T follicular helper cell (primary cell): ENCODE results near the gene SPRR3.
"Not testable (repeated sequence)": the region's sequence is repeated elsewhere in the genome, so short reads cannot be mapped to it uniquely, and the experiment has no call there.

Source experiments
- DNase-seq: peaks from one replicate; pipeline ENCODE4 v3.0.0-alpha.2; 2020; ENCODE audit warnings: low read depth

SPRR3 gene

DNA sequence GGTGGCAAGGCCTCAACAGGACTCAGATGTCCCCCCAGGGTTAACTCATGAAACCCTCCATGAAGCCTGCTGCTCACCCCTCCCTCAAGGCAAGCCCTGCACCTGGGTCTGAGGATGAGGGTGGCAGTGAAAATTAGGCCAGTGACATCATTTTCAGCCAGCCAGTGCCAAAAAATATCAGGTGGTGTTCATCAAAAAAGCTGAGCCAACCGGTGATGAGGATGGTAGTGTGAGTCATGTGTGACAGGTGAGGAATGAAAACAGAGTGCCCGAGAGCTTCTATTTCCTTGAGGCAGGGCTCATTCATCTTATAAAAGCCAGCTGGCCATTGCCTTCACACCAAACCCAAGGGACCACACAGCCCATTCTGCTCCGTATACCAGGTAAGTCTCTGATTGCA lies 17.8 kb upstream of the SPRR3 start, which contains the start of gene SPRR1A:
TSS of gene SPRR1A (plus strand) at position 339 of the 400 bp plus-strand sequence. CDS start 1,150 bp downstream, outside the sequence.
- DNase-seq, result no peak

DNA sequence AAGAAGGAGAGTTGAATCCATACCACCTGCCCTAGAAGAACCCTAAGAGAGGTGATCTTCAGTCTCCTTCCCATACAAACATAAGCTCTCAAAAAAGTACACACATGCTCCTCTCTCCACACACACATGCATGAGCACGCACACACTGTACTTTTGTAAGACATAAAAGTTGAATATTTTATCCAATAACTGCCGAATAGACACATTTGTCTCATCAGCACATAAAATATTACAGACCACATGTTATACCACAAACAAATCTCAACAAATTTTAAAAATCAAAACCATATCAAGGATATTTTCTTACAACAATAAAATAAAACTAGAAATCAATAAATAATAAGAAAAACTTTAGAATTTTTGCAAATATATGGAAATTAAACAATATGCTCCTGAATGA lies 15.0 kb upstream of the SPRR3 start:
- no peak for DNase-seq

DNA sequence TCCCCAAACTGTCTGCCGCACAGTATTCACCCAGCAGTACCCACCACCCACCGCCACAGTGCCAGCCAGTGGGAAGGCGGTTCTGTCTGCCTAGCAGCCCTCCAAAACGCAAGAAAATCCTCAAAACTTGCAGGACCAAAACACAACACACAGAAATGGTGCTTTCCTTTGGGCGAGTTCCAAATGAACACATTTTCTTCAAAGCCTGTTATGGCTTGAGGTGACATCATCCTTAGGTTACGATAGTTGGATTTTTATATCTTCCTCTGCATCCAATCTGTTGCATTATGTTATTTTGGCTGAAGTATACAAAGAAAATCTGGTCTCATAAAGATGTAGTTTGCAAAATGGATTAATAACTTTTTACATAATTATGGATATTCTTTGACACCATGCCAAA lies 8.4 kb upstream of the SPRR3 start:
- DNase-seq, result no peak

DNA sequence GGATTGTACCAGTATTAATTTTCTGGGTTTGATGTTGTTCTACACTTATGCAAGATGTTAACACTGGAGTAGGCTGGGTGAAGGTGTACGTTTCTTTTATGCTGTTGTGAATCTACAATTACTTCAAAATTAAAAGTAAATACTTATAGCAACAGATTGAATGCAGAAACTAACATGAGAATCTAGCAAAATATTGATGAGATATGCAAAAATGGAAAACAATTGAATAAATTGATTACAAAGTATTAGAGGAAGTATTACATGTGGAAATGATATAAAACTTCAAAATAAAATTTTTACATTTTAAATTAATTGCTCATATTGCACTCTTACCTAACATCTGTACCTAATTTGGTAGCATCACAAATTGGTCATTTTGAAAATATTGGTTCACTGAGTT lies 5.7 kb upstream of the SPRR3 start:
- no peak for DNase-seq

DNA sequence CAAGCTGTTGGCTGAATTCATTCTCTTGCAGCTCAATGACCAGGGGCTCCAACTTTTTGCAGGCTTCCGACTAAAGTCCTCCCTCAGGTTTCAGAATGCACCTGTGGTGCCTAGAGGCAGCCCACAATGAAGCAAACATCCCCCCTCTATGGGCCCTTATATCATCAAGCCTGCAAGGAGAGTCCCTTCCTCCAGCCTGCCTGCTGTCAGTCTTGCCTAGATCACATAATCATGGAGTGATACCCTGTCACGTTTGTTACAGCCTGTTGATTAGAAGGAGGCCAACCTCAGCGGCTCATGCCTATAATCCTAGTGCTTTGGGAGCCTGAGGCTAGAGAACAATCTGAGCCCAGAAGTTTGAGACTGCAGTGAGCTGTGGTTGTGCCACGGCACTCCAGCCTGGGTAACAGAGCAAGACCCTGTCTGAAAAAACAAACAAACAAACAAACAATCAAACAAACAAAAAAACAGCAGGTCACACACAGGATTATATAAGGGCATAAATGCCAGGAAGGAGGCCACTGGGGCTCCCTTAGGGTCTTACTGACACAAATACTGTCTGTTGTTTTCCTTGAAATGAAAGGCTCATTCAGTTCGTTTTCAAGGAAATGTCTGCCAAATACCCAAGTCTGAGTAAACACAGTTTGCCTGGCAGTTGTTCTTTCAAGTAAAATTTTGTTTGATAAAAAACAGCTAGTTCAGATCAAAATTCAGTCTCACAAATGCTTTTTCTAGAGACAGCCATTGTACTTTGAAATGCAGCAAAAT lies 4.7 kb upstream of the SPRR3 start:
- DNase-seq, result no peak

DNA sequence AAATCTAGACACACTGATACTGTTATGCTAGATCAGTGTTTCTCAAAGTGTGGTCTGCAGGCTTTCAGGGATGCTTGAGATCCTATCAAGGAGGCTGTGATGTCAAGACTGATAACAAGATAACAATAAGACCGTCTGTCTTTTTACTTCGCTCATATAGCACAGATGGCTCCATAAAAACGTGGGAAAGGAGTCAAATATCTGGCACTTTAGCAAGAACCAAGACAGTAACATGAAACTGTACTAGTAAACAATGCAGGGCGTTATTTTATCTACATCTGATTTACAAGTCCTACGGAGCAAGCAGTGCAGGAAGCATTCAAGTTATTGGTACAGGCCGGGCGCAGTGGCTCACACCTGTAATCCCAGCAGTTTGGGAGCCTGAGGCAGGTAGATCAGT lies 3.6 kb upstream of the SPRR3 start:
- no peak for DNase-seq

DNA sequence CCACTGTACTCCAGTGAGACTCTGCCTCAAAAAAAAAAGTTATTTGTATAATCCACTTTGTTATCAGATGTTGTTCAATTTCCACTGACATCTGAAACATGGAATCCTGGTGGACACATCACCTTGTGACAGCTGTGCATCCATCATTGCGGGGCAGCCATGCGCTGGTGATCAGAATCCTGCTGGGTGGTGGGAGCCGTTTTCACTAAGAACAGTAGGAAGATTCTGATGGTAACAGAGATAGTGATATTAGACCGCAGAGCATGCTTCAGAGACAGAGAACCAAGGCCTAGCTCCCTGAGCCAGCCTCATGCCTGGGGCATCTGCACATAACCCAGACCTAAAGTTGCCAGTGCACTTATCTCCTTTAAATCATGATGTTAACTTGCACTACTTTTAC lies 3.1 kb upstream of the SPRR3 start:
- no peak for DNase-seq

DNA sequence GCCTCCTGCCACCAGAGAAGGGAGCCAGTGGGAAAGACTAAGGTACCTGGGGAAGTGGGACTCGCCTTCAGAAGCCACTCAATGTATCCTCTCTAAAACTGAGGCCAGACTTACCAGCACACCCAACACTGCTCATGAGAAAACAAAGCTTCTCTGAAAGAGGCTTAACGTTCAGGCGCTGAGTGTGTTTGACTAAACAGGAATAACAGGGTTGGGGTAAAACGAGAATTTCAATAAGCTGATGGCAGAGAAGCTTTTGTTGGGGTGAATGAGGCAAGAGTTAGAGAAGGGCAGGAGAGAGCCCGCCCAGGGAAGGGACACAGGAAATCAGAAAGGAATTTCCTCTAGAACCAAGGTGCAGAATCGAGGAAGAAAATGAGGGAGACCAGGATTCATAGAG lies 1.7 kb upstream of the SPRR3 start:
- DNase-seq, result no peak

DNA sequence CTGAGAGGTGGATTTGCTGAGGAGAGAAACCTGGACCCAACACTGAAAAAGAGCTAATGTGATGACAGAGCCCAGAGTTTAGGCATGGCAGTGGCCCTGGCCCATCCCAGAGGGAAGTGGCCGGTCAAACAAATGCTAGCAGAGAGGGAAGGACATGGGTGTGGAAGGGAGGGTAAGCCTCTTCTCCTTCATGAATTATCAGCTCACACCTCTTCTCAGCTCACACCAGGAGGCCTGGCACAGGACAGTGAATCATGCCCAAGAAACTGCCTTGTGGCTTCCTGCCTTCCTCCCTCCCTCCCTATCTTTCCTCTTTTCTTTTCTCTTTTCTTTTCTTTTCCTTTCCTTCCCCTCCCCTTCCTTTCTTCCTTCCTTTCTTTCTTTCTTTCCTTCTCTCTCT lies 1.3 kb upstream of the SPRR3 start:
- DNase-seq, result no peak

DNA sequence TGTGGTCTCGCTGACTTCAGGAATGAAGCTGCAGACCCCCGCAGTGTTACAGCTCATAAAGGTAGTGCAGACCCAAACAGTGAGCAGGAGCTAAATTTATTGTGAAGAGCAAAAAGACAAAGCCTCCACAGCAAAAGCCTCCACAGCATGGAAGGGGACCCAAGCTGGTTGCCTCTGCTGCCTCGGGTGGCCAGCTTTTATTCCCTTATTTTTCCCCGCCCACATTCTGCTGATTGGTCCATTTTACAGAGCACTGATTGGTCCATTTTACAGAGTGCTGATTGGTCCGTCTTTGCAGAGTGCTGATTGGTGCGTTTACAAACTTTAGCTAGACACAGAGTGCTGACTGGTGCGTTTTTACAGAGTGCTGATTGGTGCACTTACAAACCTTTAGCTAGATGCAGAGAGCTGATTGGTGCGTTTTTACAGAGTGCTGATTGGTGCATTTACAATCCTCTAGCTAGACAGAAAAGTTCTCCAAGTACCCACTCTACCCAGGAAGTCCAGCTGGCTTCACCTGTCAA lies 9.7 kb downstream of the SPRR3 start:
- DNase-seq, result not testable (repeated sequence)

DNA sequence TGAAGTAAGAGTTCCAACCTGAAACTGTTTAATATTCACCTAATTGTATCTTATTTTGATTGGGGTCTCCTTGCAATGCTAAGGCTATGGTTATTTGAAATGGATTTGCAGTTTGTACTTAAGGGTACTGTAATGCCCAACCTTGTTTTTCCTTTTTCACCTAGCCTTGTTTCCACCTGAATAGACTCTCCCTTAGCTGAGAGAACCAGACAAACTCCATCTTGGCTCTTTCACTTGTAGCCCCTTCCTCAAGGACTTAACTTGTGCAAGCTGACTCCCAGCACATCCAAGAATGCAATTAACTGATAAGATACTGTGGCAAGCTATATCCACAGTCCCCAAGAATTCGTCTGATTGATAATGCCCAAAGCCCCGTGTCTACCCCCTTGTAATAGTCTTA lies 20.3 kb downstream of the SPRR3 start:
- DNase-seq, result not testable (repeated sequence)

DNA sequence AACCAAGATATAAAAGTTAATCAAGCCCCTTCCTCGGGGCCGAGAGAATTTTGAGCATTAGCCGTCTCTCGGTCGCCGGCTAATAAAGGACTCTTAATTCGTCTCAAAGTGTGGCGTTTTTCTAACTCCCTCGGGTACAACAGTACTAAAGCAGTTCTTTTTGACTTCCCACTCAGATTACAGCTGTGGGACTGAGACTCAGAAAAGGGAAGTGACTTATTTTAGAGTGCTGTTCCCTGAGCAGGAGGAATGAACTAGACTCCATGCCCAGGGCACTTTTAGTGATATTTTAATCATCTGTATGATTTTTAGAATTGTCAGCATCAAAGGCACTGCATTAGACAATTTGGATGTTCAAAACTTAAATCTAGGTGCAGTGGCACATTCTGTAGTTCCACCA lies 20.8 kb downstream of the SPRR3 start:
- not testable (repeated sequence) for DNase-seq

DNA sequence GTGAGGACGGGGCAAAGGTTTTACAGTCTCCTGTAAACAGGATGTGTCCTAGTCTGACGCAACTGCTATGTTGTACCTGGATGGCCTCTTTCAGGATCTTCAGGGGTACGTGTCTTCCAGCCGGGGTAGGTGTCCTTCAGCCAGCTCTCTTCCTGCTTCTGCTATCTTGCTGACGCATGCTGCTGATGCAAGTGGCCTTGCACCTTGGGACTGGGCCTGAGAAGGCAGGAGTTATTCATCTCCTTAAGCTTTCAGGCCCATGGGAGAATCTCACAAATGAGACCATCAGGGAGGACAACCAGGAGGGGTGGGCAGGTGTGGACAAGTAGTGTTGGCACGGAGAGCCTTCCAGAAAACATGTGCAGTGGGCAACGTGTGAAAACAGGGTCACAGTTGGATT lies 21.6 kb downstream of the SPRR3 start:
- no peak for DNase-seq

DNA sequence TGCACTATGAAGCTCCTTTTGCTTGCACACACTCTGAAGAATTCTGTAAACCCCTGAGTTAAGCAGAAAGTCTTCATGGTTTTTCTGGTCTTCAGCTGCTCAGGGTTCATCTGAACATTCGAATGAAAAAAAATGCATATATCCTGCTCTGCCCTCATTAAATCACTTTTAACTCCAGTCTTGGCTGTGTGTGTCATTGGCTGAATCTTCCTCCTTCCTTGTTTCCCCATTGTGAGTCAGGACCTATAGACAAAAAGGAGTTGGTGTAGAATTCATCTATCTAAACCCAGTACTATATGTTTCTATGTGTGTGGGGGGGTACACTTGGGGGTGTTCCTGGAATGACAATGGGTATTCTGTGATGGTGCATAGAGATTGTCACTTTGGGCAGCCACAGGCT lies 22.9 kb downstream of the SPRR3 start:
- DNase-seq, result no peak

DNA sequence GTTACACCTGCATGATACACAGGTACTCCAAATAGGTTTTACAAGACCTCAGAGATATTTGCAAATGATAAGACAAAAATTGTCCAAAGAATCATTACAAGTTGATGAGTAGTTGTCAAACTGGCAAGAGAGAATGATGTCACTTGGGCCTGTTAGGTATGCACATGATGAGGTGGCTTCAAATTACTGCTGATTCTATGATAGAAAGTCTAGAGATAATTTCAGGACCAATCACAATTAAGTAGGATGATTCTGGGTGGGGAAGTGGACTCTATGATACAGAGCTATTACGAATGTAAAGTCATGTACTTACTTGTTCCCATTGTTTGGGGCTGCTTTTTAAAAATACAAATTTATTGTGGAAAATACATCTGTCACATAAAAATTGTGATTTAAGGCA lies 24.2 kb downstream of the SPRR3 start:
- DNase-seq, result no peak

DNA sequence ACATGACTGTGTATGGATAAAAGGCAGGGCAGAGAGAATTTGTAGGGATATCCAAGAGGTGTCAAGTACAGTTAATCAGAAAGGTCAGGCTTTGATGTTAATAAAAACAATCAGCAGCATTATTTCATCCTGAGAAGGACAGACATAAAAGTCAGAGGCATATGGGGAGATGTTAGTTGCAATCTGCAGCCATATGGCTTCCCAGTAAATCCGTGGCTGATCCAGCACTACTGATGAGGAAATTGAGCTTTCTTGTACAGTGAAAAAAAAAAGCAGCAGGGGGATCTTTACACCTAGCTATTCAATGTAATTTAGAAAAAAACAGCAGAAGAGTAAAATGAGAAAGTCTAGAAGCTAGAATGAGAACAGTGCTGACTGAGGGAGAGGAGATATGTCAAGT lies 27.2 kb downstream of the SPRR3 start:
- DNase-seq, result no peak

DNA sequence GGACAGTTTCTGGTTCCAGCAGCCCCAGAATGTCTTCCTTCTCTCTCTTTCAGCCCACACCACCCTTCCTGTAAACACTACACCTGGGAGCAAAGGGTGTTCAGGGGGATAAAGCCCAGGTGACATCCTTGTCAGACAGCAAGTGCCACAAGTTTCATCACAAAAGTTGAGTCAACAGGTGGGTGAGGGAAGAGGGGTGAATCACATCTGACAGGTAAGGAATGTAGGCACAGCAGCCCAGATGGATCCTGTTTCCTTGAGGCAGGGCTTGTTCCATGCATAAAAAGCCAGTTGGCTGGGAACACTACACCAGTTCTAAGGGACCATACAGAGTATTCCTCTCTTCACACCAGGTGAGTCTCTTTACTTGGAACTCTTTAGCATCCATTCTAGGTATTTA lies 29.3 kb downstream of the SPRR3 start, which contains the start of gene SPRR1B:
TSS of gene SPRR1B (plus strand) at position 309 of the 400 bp plus-strand sequence. CDS start 1,143 bp downstream, outside the sequence.
- DNase-seq, result no peak

DNA sequence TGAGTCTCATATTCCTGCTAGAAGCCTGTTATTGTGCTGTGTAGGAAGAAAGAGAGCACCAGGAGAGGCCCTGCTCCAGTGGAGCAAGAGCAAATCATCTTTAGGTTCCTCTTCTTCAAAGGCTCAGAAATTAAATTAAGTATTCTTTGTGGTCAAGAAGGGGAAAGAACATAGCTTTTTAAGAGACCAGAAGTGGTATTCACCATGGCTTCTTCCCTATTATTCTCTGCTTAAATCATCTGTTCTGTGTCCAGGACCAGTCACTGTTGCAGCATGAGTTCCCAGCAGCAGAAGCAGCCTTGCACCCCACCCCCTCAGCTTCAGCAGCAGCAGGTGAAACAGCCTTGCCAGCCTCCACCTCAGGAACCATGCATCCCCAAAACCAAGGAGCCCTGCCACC lies 30.5 kb downstream of the SPRR3 start:
- DNase-seq, result no peak

DNA sequence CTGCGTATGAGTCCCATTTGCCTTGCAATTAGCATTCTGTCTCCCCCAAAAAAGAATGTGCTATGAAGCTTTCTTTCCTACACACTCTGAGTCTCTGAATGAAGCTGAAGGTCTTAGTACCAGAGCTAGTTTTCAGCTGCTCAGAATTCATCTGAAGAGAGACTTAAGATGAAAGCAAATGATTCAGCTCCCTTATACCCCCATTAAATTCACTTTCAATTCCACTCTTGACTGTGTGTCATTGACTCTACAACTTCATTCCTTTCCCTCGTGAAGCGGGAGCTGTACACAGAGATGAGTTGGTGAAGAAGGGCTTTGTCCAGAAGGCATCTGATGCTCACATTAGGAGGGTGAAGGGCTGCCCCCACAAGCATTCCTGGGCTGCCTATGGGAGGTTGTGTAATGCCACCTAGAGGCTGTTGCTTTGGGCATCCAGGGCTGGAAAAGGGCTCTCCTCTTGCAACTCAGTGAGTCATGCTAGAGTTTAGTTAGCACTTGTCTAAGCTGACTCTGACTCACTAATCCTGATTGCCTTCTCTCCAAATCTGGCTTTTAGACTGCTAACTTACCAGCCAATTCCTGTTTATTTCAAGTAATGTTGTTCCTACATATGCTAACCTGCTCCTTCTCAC lies 31.2 kb downstream of the SPRR3 start:
- DNase-seq, result no peak

DNA sequence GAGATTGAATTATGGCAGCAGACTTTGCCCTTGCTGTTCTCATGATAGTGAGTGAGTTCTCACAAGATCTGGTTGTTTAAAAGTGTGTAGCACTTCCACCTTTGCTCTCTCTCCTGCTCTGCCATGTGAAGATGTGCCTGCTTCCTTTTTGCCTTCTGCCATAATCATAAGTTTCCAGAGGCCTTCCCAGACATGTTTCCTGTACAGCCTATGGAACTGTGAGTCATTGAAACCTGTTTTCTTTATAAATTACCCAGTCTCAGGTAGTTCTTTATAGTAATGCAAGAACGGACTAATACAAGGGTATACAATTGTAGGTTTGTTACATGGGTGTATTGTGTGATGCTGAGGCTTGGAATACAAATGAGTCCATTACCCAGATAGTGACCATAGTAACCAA lies 33.7 kb downstream of the SPRR3 start:
- DNase-seq, result no peak

DNA sequence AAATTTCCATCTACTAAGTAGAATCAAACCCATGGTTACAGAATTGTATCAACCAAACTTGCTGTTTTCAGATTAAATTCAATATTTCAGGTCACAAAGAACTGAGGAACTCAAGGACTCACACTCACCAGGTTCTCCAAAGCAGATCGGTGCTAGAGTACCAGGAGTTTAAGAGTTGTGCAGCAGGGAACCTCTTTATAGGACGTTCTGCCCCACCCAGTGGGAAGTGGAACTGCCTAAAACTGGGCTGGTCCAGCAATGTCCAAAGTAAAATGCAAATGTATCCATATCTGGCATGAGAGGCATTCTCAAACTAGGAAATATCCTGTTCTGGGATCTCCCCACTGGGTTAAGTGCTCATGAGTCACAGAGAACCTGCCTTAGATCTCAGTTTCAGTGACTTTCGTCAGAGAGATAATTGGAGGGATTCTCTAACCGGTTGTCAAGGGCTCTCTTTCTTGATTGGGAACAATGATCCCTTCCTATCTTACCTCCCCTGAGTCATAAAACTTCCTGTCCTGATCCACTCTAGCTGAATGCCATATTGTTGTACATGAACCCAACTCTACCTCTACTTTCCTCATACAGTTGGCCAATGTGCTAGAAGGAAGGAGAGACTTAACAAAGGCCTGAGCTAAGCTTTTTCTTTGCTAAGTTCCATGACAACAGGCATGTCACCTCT lies 39.5 kb downstream of the SPRR3 start, which contains the start of gene SPRR2D:
TSS of gene SPRR2D (minus strand) at position 171 of the 682 bp plus-strand sequence. CDS start 774 bp downstream, outside the sequence.
- DNase-seq, result no peak

DNA sequence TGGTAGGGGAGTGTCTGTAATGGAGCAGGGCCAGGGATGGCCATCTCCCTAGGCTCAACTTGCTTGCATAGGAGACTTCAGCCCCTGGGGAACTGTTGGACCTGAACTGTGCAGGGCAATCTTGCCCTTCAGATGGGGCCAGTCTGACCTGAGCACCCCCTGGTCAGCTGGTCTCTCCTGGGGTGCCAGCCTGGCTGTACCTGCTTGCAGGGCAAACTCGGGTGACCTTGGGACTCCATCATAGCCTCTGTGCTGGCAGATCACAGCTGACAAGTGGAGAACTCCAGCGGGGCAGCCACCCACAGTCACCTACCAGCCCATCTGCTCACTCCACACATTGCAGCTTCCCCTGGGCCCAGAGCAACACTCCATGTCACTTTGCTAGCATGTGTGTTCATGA lies 47.7 kb downstream of the SPRR3 start:
- no peak for DNase-seq
